GM12892 (cell line): ENCODE data around the gene KCNIP2. TPM values are rescaled to one million over a fixed set of nuclear protein-coding genes. Genes with fewer than 3 reads are reported as not detected.

Source experiments
- DNase-seq: peaks from one replicate; pipeline ENCODE4 v3.0.0; 2011; ENCODE audit not compliant: insufficient read length
- FAIRE-seq: peaks from 2 replicates; lab custom pipeline; 2011; peaks lifted over from hg19 to GRCh38; lab: Jason Lieb, UNC
- POLR2A ChIP-seq: IDR thresholded peaks from 2 replicates; pipeline ENCODE4 v1.6.1; 2011; ENCODE audit warnings: low read depth, low read length, control low read depth
- POLR2AphosphoS5 ChIP-seq: IDR thresholded peaks from 2 replicates; pipeline ENCODE4 v1.6.1; 2011; ENCODE audit warnings: low read depth, low read length, control low read depth
- TAF1 ChIP-seq: IDR thresholded peaks from 2 replicates; pipeline ENCODE4 v1.6.1; 2011; ENCODE audit warnings: low read depth, mild to moderate bottlenecking, control low read depth, low read length, borderline replicate concordance
- polyA plus RNA-seq: library from polyadenylated mRNA; unstranded; fragments of >200 nt; gene quantifications from one replicate; pipeline ENCODE4 v1.2.1, GENCODE V29; 2012; ENCODE audit warnings: missing spikeins, inconsistent platforms; ENCODE audit not compliant: missing spikeins

Gene KCNIP2
- polyA plus RNA-seq: 12.2 TPM

- peak; percentile 73 for DNase-seq
- TF ChIP-seq POLR2A (no peak), POLR2AphosphoS5 (no peak), TAF1 (no peak)
- peak; percentile 90 for FAIRE-seq
Measured at GRCh38 chr10:101843032-101844021, at the start of gene KCNIP2. Gene KCNIP2, minus strand, starts transcription at chr10:101843800. Its CDS starts 232 bp downstream, at chr10:101843568.

- FAIRE-seq: peak; percentile 65
Measured at GRCh38 chr10:101892782-101893391, 49.3 kb upstream of the KCNIP2 start.

GRCh38 chr10:101889256-101890210 is 45.9 kb upstream of the KCNIP2 start:
- peak; percentile 44 for DNase-seq
- FAIRE-seq: peak; percentile 96
- TF ChIP-seq TAF1 (no peak), POLR2AphosphoS5 (no peak)

More at GRCh38 chr10:101892782-101893391, 49.3 kb upstream of the KCNIP2 start:
- DNase-seq: no peak
- no peak for TF ChIP-seq TAF1
- no peak for TF ChIP-seq POLR2A
- TF ChIP-seq POLR2AphosphoS5: no peak

- FAIRE-seq: peak; percentile 73
- TF ChIP-seq POLR2A: no peak
- TF ChIP-seq POLR2AphosphoS5: no peak
- TF ChIP-seq TAF1: no peak
- no peak for DNase-seq
Measured at GRCh38 chr10:101888251-101888949, 44.8 kb upstream of the KCNIP2 start.

DNA sequence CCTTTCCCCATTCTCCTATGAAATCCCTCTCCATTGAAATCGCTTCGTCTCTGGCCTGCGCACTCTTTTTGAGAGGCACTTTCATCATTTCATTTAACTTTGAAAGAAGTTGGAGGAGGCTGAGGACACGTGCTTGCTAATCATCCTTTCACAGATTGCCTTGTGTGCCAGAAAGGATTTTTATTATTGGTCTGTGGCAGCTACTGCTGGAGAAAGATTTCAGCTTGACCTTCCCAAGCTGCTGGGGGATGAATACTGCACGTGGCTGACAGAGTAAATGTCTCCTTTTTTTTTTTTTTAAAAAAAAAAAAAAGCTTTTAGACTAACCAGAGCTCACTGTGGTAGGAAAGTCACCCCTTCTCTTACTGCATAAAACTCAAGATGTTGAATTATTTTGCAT is 44.2 kb upstream of the KCNIP2 start:
- DNase-seq: no peak
- no peak for FAIRE-seq
- no peak for TF ChIP-seq POLR2A
- TF ChIP-seq POLR2AphosphoS5: no peak
- no peak for TF ChIP-seq TAF1

GRCh38 chr10:101886521-101887312 is 43.1 kb upstream of the KCNIP2 start:
- FAIRE-seq: peak; percentile 82
- TF ChIP-seq POLR2A: no peak
- no peak for TF ChIP-seq POLR2AphosphoS5
- no peak for TF ChIP-seq TAF1
- no peak for DNase-seq

GRCh38 chr10:101881036-101881774 is 37.6 kb upstream of the KCNIP2 start:
- FAIRE-seq (no peak), DNase-seq (no peak)
- no peak for TF ChIP-seq TAF1
- TF ChIP-seq POLR2AphosphoS5: no peak
- TF ChIP-seq POLR2A: no peak

GRCh38 chr10:101880232-101880573 is 36.6 kb upstream of the KCNIP2 start:
- no peak for DNase-seq
- TF ChIP-seq TAF1 (no peak), POLR2A (no peak), POLR2AphosphoS5 (no peak)
- no peak for FAIRE-seq

- no peak for TF ChIP-seq TAF1
- no peak for TF ChIP-seq POLR2A
- no peak for TF ChIP-seq POLR2AphosphoS5
- FAIRE-seq (no peak), DNase-seq (no peak)
Measured at GRCh38 chr10:101879456-101880231, 36.0 kb upstream of the KCNIP2 start.

DNA sequence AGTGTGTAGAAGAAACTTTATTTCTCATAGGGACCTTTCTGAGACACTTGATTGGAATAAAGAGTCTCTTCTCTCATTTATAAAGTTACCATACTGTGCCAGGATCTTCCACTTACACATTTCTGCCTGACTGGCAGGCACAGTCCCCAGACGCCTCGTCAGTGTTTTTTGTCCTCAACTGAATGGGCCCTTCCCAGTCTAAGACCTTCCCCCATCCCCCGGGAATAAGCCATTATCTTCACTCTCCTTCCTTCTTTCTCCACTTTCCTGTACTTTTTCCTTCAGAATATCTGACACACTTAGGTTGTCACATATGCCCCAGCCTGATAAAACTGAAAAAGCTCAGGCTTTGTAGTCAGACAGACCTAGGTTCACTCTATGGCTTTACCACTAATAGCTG is 35.3 kb upstream of the KCNIP2 start:
- DNase-seq (no peak), FAIRE-seq (no peak)
- no peak for TF ChIP-seq POLR2AphosphoS5
- TF ChIP-seq TAF1: no peak
